D341Med (cell line): ENCODE measurements around the gene PSMA4.
A peak's percentile ranks its signal among the peaks of the same experiment; 100 is the strongest.
"Not testable (repeated sequence)": the region's sequence is repeated elsewhere in the genome, so short reads cannot be mapped to it uniquely, and the experiment has no call there.

Source experiments
- DNase-seq: peaks from one replicate; pipeline ENCODE4 v3.0.0; 2012; ENCODE audit warnings: low spot score

PSMA4 gene

GRCh38 chr15:78551902-78552301 lies 11.7 kb downstream of the PSMA4 start:
- no peak for DNase-seq

DNA sequence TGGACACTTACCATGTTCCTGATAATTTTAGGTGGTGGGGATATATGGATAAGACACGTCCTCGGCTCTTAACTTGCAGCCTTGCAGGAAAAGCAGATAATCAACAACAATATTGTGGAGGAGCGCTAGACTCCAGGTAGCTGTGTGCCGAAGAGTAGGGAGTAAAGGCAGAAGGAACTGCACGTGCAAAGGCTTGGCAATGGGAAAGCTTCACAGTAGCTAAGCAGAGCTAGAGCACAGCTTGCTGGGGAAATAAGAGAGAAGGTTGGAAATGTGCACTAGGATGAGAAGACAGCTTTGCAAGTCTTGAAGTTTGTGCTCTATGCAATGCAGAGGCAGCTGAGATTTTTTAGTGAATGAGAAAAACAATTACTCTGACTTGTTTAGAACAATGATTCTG lies 12.4 kb downstream of the PSMA4 start:
- no peak for DNase-seq

- DNase-seq = not testable (repeated sequence)
Observed at GRCh38 chr15:78560201-78560600, 20.0 kb downstream of the PSMA4 start.

GRCh38 chr15:78561490-78561889 lies 21.2 kb downstream of the PSMA4 start:
- no peak for DNase-seq

DNA sequence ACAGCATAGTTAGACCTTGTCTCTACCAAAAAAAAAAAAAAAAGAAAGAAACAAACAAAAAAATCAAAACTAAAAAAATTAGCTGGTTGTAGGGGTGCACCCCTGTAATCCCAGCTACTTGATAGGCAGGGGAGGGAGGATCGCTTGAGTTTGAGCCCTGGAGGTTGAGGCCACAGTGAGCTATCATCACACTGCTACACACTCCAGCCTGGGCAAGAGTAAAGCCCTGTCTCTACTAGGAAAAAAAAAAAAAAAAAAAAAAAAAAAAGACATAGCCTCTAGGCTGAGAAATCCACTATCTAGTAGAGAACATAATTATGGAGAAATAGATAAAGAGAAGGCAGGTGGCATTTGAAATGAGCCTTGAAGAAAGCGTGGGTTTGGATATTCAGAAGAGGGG lies 22.8 kb downstream of the PSMA4 start:
- no peak for DNase-seq

- no peak for DNase-seq
Observed at GRCh38 chr15:78564743-78565096, 24.5 kb downstream of the PSMA4 start.

- DNase-seq = peak; percentile 87
Observed at GRCh38 chr15:78565097-78565950, 25.1 kb downstream of the PSMA4 start, which contains the start of gene CHRNA5. CHRNA5 (plus strand) TSS chr15:78565520; CDS start chr15:78565720, 200 bp downstream.

GRCh38 chr15:78565951-78566774 lies 25.9 kb downstream of the PSMA4 start:
- DNase-seq = peak; percentile 42

DNA sequence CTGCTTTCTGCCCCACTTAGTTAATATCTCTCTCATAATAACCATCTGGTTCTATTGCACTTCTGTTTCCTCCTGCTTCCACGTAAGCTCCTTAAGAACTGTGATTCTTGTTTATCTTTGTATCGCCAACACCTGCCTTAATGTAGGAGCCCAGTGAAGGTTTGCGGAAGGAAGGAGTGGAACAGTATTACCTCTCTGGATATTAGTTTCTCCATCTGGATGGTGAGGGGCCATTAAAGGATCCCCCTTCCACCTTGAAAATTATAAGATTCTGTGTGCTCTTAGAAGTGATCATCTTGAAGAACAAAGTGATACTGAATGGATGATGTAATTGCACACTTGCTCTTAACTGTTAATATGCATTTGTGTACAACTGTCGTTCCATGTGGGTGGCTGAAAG lies 27.3 kb downstream of the PSMA4 start:
- peak; percentile 28 for DNase-seq

- DNase-seq = no peak
Observed at GRCh38 chr15:78570710-78571109, 30.5 kb downstream of the PSMA4 start.

DNA sequence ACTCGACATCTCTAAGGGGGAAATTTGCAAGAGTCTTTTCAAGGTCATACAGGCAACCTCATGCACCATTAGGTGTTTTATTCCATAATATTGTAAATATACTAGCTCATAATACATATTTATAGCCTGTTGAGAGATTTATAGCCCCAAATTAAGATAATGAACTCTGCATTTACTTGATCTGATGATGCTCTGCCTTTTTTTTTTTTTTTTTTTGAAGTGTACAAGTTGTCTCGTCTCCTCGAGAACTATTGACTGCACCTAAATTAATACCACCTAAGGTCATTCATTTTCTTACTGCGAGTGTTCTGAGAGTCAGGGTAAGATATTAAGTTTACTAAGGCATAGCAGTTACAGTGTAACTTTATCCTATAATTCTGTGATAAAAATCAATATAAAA lies 31.1 kb downstream of the PSMA4 start:
- no peak for DNase-seq

- DNase-seq = no peak
Observed at GRCh38 chr15:78573416-78573815, 33.2 kb downstream of the PSMA4 start.

- no peak for DNase-seq
Observed at GRCh38 chr15:78574944-78575343, 34.7 kb downstream of the PSMA4 start.

DNA sequence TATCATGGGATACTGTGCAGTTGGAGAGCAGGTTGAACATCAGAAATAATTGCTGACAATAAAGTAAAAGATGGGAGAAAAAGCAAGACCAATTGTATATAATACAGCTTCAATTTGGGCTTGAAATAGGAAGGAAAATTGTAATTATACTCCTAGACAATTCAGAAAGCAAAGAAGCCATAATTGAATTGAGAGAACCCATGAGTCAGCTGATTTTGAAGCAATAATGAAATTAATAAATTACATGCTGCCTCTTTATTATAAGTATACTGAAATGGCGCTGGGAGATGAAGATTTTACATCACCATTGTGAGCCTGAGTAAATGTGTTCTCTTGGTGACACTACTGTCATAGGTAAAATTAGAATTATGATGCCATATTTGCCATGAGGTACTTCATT lies 57.3 kb downstream of the PSMA4 start:
- no peak for DNase-seq

- DNase-seq = no peak
Observed at GRCh38 chr15:78598348-78598747, 58.1 kb downstream of the PSMA4 start.

- DNase-seq = no peak
Observed at GRCh38 chr15:78599189-78599588, 58.9 kb downstream of the PSMA4 start.
